Measurements from ENCODE around the gene PDGFRB.
A peak's percentile ranks its signal among the peaks of the same experiment; 100 is the strongest.

The PDGFRB gene

GRCh38 chr5:150126199-150126920 is 29.3 kb downstream of the PDGFRB start:
- in situ Hi-C loops (cut with HindIII; ENCODE audit: low pct_unique_long_range_greater_than_20kb, low sequenced_read_pairs), result no loop called here
- no peak for DNase-seq (ENCODE audit: low read depth in 1 of 2, low spot score in 1 of 2)
- TF ChIP-seq JUND (IDR thresholded peaks at IDR 0.05; ENCODE audit: low read depth), result no peak

DNA sequence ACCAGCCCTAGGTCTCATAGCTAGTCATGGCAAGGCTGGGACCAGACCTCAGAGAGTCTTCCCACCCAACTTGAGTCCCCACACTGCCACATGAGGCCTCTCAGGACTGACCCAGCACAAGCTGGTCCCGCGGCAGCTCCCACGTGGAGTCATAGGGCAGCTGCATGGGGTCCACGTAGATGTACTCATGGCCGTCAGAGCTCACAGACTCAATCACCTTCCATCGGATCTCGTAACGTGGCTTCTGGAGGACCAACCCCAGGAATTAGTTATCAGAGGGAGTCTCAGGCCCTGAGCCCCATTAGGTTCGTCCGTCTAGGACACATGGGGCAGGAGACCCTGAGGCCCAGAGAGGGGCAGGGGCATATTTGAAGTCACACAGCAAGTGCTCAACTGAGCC is 30.3 kb downstream of the PDGFRB start:
- in situ Hi-C loops (cut with HindIII; ENCODE audit: low pct_unique_long_range_greater_than_20kb, low sequenced_read_pairs), result no loop called here
- no peak for DNase-seq (ENCODE audit: low read depth in 1 of 2, low spot score in 1 of 2)
- no peak for TF ChIP-seq JUND (IDR thresholded peaks at IDR 0.05; ENCODE audit: low read depth)

DNA sequence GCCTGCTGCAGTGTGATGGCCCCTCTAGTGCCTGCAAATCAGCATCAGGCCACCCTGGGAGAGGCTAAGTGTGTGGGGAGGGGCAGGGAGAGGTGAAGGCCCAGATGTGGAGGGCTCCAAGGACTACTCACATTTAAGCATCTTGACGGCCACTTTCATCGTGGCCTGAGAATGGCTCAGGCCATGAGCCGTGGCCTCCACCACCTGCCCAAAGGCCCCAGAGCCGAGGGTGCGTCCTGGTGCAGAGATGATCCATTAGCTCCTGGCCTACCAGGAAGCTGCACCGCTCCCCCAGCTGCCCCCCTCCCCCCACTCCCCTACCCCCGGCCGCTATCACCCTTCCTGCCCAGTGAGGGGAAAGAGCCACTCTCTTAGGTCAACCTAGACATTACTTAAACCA is 31.0 kb downstream of the PDGFRB start:
- in situ Hi-C loops (cut with HindIII; ENCODE audit: low pct_unique_long_range_greater_than_20kb, low sequenced_read_pairs), result no loop called here
- no peak for DNase-seq (ENCODE audit: low read depth in 1 of 2, low spot score in 1 of 2)
- TF ChIP-seq JUND (IDR thresholded peaks at IDR 0.05; ENCODE audit: low read depth), result no peak

GRCh38 chr5:150124111-150124557 is 31.5 kb downstream of the PDGFRB start:
- TF ChIP-seq JUND (IDR thresholded peaks at IDR 0.05; ENCODE audit: low read depth), result no peak
- in situ Hi-C loops (cut with HindIII; ENCODE audit: low pct_unique_long_range_greater_than_20kb, low sequenced_read_pairs), result no loop called here
- DNase-seq (ENCODE audit: low read depth in 1 of 2, low spot score in 1 of 2), result no peak

- in situ Hi-C loops (cut with HindIII; ENCODE audit: low pct_unique_long_range_greater_than_20kb, low sequenced_read_pairs), result no loop called here
- TF ChIP-seq JUND (IDR thresholded peaks at IDR 0.05; ENCODE audit: low read depth), result no peak
These were observed 32.1 kb downstream of the PDGFRB start for GRCh38 chr5:150123542-150123941.

GRCh38 chr5:150122536-150123481 is 32.8 kb downstream of the PDGFRB start:
- no peak for DNase-seq (ENCODE audit: low read depth in 1 of 2, low spot score in 1 of 2)
- no peak for TF ChIP-seq JUND (IDR thresholded peaks at IDR 0.05; ENCODE audit: low read depth)
- in situ Hi-C loops (cut with HindIII; ENCODE audit: low pct_unique_long_range_greater_than_20kb, low sequenced_read_pairs), result no loop called here

More at GRCh38 chr5:150123542-150123941, 32.1 kb downstream of the PDGFRB start:
- DNase-seq (ENCODE audit: low read depth in 1 of 2, low spot score in 1 of 2), result no peak

GRCh38 chr5:150122158-150122510 is 33.5 kb downstream of the PDGFRB start:
- in situ Hi-C loops (cut with HindIII; ENCODE audit: low pct_unique_long_range_greater_than_20kb, low sequenced_read_pairs), result no loop called here

GRCh38 chr5:150121448-150122157 is 34.0 kb downstream of the PDGFRB start:
- in situ Hi-C loops (cut with HindIII; ENCODE audit: low pct_unique_long_range_greater_than_20kb, low sequenced_read_pairs), result no loop called here
- no peak for DNase-seq (ENCODE audit: low read depth in 1 of 2, low spot score in 1 of 2)
- no peak for TF ChIP-seq JUND (IDR thresholded peaks at IDR 0.05; ENCODE audit: low read depth)

More at GRCh38 chr5:150122158-150122510, 33.5 kb downstream of the PDGFRB start:
- no peak for TF ChIP-seq JUND (IDR thresholded peaks at IDR 0.05; ENCODE audit: low read depth)
- DNase-seq (ENCODE audit: low read depth in 1 of 2, low spot score in 1 of 2), result peak; percentile 33 to 52

- in situ Hi-C loops (cut with HindIII; ENCODE audit: low pct_unique_long_range_greater_than_20kb, low sequenced_read_pairs), result no loop called here
- TF ChIP-seq JUND (IDR thresholded peaks at IDR 0.05; ENCODE audit: low read depth), result no peak
- no peak for DNase-seq (ENCODE audit: low read depth in 1 of 2, low spot score in 1 of 2)
These were observed 34.8 kb downstream of the PDGFRB start for GRCh38 chr5:150120617-150121447.

GRCh38 chr5:150120062-150120441 is 35.6 kb downstream of the PDGFRB start:
- in situ Hi-C loops (cut with HindIII; ENCODE audit: low pct_unique_long_range_greater_than_20kb, low sequenced_read_pairs), result no loop called here
- TF ChIP-seq JUND (IDR thresholded peaks at IDR 0.05; ENCODE audit: low read depth), result no peak
- DNase-seq (ENCODE audit: low read depth in 1 of 2, low spot score in 1 of 2), result no peak

DNA sequence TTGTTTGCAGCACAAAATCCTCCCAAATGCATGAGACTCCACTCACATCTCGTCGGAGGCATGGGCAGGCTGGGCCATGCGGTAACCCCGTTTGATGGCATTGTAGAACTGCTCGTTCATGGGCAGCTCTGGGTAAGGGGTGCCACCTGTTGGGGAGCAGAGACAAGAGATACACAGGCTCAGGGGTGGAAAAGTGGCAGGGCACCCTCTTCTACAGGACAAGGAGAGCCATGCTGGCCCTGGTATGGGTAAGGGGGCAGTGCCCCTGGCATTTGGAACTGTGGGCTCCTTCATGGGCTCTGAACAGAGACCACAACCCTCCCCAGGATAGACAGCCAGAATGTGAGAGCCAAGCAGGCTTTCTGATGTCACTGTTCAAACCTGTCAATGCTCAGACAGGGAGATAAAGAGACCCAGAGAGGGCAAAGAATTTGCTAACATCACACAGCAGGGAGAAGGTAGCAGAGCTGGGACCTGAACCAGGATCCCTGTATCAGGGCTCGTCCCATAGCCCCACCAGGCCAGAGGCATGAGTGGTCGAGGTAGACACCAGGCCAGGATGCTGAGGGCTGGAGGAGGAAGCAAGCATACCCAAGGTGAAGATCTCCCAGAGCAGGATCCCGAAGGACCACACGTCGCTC is 36.1 kb downstream of the PDGFRB start:
- in situ Hi-C loops (cut with HindIII; ENCODE audit: low pct_unique_long_range_greater_than_20kb, low sequenced_read_pairs), result no loop called here
- no peak for DNase-seq (ENCODE audit: low read depth in 1 of 2, low spot score in 1 of 2)
- no peak for TF ChIP-seq JUND (IDR thresholded peaks at IDR 0.05; ENCODE audit: low read depth)
